Measurements from ENCODE around the gene KIF9.
"Not testable (repeated sequence)": the region's sequence is repeated elsewhere in the genome, so short reads cannot be mapped to it uniquely, and the experiment has no call there.

KIF9 gene

GRCh38 chr3:47251689-47252088, 30.9 kb downstream of the KIF9 start:
- DNase-seq (ENCODE audit: low read depth in 2 of 2): no peak

- DNase-seq (ENCODE audit: low read depth in 2 of 2): not testable (repeated sequence)
Measured at GRCh38 chr3:47251085-47251484, 31.5 kb downstream of the KIF9 start.

- no peak for DNase-seq (ENCODE audit: low read depth in 2 of 2)
Measured at GRCh38 chr3:47250309-47251060, 32.1 kb downstream of the KIF9 start.

GRCh38 chr3:47247131-47248064, 35.2 kb downstream of the KIF9 start:
- DNase-seq (ENCODE audit: low read depth in 2 of 2): no peak

GRCh38 chr3:47245271-47245670, 37.3 kb downstream of the KIF9 start:
- no peak for DNase-seq (ENCODE audit: low read depth in 2 of 2)

GRCh38 chr3:47244531-47245100, 38.0 kb downstream of the KIF9 start:
- no peak for DNase-seq (ENCODE audit: low read depth in 2 of 2)

GRCh38 chr3:47243419-47244147, 39.0 kb downstream of the KIF9 start:
- no peak for DNase-seq (ENCODE audit: low read depth in 2 of 2)

GRCh38 chr3:47239929-47240328, 42.7 kb downstream of the KIF9 start:
- DNase-seq (ENCODE audit: low read depth in 2 of 2): no peak

- DNase-seq (ENCODE audit: low read depth in 2 of 2): no peak
Measured at GRCh38 chr3:47238017-47238416, 44.6 kb downstream of the KIF9 start.

GRCh38 chr3:47228088-47228487, 54.5 kb downstream of the KIF9 start:
- no peak for DNase-seq (ENCODE audit: low read depth in 2 of 2)

- no peak for DNase-seq (ENCODE audit: low read depth in 2 of 2)
Measured at GRCh38 chr3:47227678-47228077, 54.9 kb downstream of the KIF9 start.

- no peak for DNase-seq (ENCODE audit: low read depth in 2 of 2)
Measured at GRCh38 chr3:47225310-47225906, 57.2 kb downstream of the KIF9 start.

- DNase-seq (ENCODE audit: low read depth in 2 of 2): no peak
Measured at GRCh38 chr3:47223755-47224154, 58.8 kb downstream of the KIF9 start.

GRCh38 chr3:47221798-47222197, 60.8 kb downstream of the KIF9 start:
- no peak for DNase-seq (ENCODE audit: low read depth in 2 of 2)

GRCh38 chr3:47210863-47211405, 71.7 kb downstream of the KIF9 start:
- DNase-seq (ENCODE audit: low read depth in 2 of 2): no peak

GRCh38 chr3:47206022-47206421, 76.6 kb downstream of the KIF9 start:
- DNase-seq (ENCODE audit: low read depth in 2 of 2): not testable (repeated sequence)

- DNase-seq (ENCODE audit: low read depth in 2 of 2): no peak
Measured at GRCh38 chr3:47204875-47205274, 77.7 kb downstream of the KIF9 start.

- DNase-seq (ENCODE audit: low read depth in 2 of 2): no peak
Measured at GRCh38 chr3:47202542-47202941, 80.1 kb downstream of the KIF9 start.

GRCh38 chr3:47197287-47197686, 85.3 kb downstream of the KIF9 start:
- DNase-seq (ENCODE audit: low read depth in 2 of 2): no peak

- no peak for DNase-seq (ENCODE audit: low read depth in 2 of 2)
Measured at GRCh38 chr3:47194994-47195393, 87.6 kb downstream of the KIF9 start.

All from stimulated activated CD8-positive, alpha-beta memory T cell treated with anti-CD3 and anti-CD28 coated beads, Interleukin-7, amount 100 ng/mL, for 4 hours (primary cell).